SKM-1 (cell line): ENCODE measurements around the gene MLC1.
A peak's percentile ranks its signal among the peaks of the same experiment; 100 is the strongest.

Experiments
- DNase-seq: peaks from one replicate; lab custom pipeline; 2025; ENCODE audit not compliant: unreplicated experiment; lab: John Stamatoyannopoulos, UW

The MLC1 gene

DNA sequence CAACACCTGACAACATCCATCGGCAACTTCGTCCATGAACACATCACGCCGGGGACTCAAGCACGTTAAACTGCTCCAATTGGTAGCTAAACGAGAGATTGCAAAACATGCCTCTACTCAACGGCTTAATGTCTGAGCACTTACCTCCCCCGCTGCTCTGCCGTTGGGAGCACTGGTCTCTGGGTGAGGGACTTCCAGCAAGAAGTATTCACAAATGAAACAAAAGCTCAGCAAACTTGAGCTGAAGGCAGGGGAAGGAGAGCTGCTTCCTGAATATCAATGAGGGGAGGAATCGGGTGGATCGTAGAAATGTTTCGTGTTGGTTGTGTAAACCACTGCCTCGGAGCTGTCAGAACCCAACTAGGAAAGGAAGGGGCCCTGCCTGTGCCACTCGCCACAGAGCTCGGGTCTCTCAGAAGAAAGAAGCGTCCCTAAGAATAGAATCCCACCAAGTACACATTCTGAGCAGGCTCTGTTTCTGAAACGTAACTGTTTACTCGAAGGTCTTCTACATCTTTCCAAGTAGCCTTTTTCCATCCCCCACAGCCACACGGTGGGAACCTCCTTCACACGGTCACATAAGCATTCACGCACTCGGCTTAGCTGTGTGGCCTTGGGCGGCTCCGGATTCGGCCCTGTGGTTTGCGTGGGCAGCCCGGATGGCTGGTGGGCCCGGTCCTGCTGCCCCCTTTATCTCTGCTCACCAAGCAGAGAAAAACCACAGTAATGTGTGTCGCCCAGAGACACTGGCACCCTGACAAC is at the start of gene MLC1:
MLC1 (minus strand) TSS at position 216 of the 762 bp plus-strand sequence. CDS start 524 bp downstream, outside the sequence.
- peak; percentile 65 for DNase-seq

- no peak for DNase-seq
Observed at GRCh38 chr22:50134481-50134880, 49.3 kb upstream of the MLC1 start.

DNA sequence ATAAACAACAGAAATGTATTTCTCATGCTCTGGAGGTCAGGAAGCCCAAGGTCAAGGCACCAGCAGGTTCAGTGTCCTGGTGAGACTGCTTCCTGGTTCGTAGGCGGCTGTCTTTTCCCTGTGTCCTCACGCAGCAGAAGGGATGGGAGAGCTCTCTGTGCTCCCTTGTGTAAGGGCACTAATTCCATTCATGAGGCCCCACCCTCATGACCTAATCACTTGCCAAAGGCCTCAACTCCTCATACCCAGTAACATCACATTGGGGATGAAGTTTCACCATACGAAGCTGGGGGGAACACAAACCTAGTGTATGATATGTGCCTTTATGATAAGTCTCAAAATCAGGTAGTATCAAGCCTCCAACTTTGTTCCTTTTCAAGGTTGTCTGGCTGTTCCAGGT is 46.7 kb upstream of the MLC1 start:
- DNase-seq, result no peak

DNA sequence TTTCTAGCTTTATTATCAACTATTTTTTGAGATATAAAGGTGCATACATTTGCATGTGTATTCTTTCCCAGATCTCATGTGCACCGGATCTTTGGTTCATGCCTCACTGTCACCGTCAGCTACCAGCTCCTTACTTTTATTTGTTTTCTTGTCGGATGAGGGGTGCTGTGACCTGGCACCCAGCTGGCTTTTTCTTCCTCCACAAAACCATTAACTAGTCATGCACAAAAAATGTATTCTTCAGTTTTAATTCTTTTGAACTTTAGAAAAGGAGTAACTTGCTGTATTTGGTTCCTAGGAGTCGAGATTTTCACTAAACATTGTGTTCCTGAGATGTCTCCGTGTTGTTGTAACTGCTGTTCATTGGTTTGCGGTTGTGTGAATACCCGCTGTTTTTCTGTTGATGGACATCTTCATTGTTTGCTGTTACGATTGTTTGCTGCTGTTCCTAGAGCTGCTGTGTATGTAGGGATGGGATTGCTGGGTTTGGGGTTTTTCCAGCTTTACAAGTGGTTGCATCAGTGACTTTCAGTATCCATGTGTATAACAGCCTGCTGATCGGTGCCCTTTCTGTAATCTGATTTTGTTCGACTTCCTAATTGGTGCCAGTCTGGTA is 44.0 kb upstream of the MLC1 start:
- no peak for DNase-seq

GRCh38 chr22:50125029-50125428 is 39.8 kb upstream of the MLC1 start:
- no peak for DNase-seq

- no peak for DNase-seq
Observed at GRCh38 chr22:50123119-50123518, 37.9 kb upstream of the MLC1 start.

DNA sequence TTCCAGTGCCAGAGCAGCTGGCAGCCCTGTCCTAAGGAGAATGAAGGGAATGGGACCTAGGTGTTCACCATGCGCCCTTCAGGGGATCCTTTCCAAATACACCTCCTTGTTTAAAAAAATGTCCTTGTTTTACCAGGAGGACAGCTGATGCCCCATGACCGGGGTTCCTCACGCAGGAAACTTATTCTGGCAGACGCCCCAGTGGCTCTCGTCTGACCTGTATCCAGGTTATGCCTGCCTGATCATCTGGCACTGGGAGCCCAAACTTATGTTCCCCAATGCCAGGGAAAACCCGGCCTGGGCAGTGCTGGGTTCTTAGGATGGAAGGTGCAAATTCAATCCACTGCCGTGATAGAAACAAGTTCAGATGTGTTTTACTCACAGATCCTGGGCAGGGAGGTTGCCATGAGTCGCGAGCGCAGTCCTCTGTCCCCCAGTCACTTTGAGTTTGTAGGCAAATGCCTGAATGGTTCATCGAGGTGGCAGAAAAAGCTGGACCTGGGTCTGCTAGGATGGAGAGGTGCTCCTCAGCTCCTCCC is 36.0 kb upstream of the MLC1 start:
- no peak for DNase-seq

- no peak for DNase-seq
Observed at GRCh38 chr22:50119768-50120251, 34.6 kb upstream of the MLC1 start.

DNA sequence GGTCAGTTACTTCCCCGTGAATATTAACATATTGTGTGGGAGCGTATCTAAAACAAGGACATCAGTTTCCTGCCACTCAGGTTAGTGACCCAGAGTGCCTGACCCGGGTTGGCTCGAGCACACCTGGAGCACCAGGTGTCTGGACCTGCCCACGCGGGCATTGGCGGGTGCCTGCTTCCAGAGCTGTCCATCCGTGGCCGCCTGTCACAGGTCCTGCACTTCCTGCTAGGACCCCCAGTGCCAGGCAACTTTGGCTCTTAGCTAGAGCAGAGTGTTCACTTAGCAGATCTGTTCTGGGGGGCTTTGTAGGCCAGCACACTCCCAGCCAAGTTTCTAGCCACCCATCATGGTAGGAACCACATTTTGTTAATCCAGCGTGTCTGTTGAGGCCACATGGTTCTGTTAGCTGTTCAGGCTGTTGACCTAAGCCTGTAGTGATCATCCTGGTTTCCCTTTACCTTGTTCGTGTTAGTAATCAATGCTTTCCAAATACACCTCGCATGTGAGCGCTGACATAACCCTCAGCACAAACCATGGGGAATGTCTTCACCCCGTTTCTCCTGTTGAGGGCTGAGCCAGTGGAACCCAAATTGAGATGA is 34.0 kb upstream of the MLC1 start:
- DNase-seq, result no peak

GRCh38 chr22:50118557-50119168 is 33.4 kb upstream of the MLC1 start:
- DNase-seq, result no peak

DNA sequence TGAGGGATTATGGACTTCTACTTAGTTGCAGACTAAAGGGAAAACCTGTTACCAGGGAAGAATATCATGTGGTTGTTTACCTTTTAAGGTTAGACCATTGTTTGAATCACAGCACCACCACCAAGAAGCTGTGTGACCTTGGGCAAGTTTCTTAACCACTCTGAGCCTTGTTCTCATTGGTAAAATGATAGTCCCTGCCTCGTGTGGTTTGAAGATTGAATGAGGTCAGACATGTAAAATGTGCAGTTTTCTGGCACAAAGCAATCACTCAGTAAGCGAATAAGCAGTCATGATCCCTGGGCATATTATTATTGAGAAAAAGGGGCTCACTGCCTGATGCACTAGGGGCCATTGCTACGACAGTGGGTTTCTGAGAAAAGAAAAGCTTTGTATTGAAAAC is 32.9 kb upstream of the MLC1 start:
- no peak for DNase-seq

DNA sequence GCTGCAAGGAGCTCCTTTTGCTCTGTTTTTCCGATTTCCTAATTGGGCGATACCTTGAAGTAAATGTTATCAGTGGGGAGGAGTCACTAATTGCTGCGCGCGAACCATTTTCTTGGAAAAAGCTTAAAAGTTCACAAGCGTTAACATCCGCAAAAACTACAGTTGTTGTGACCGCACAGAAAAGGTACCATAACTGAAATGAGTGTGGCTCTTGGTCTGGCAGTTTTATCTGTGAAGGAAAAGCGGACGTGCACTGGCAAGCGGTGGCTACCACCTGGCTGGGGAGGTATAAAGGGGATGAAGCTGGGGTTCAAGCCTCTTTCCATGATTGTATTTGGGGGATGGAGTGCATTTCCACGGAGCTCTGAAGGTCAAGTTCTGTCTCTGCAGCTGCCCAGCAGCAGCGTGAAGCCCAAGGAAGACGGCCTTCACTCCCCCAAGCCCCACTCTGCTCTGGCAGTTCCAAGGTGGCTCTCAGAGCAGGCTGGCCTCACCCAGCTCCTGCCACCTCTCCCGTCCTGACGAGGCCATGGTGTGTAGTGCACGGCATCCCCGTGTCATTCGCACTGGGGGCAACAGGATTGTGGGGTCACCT is 32.0 kb upstream of the MLC1 start:
- DNase-seq, result no peak

GRCh38 chr22:50115693-50116092 is 30.5 kb upstream of the MLC1 start:
- DNase-seq, result no peak

- no peak for DNase-seq
Observed at GRCh38 chr22:50114221-50115021, 29.2 kb upstream of the MLC1 start.

GRCh38 chr22:50112151-50113118 is 27.2 kb upstream of the MLC1 start:
- peak; percentile 64 for DNase-seq

DNA sequence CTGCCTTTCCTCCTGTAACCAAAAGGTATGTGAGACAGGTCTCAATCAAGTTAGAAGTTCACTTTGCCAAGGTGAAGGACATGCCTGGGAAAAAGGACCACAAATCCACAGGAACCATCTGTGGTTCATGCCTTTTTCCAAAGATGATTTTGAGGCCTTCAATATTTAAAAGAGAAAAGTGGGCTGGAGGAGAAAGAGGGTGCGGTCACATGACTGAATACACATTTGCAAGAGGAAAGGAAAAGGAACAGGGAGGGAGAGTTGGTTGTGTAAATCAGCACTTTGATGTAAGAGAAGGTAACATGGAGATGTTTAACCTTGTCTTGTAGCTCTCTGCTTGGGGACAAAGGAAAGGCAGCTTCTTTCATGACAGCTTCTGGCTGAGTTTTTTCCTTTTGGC is 25.8 kb upstream of the MLC1 start:
- no peak for DNase-seq

DNA sequence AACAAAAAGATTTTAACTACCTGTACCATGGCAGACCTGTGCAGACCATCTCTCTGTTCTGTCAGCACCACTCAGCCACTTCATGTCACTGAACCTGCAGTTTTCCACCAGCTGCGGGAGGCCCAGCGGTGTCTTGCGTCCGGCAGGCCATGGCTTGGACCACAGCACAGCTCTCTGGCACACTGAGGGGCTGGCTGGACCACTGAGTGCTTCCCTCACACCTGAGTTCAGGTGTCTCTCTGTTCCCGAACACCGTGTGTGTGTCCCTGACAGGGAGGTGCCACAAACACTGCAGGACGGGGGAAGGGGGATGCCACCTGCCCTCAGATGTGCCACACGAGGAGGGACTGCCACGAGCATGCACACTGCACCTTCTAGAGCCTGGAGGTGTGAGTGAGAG is 22.3 kb upstream of the MLC1 start:
- DNase-seq, result no peak

GRCh38 chr22:50105208-50106100 is 20.2 kb upstream of the MLC1 start:
- no peak for DNase-seq
